ENCODE data around the gene MEIS1.

The MEIS1 gene

GRCh38 chr2:66581339-66582103 is 146.6 kb downstream of the MEIS1 start:
- H3K27me3 ChIP-seq (replicated peaks), result peaks cover 65% of the 10 kb centered on the region
- no peak for TF ChIP-seq CTCF (IDR thresholded peaks at IDR 0.05; ENCODE audit: low read depth, low read length, missing control alignments)
- H3K36me3 ChIP-seq (replicated peaks), result no peaks in the 10 kb centered on the region
- no peak for DNase-seq
- H3K27ac ChIP-seq, result no peak overlapping the region
- H3K4me3 ChIP-seq (ENCODE audit: low read depth, low read length), result no peak overlapping the region
- in situ Hi-C loops (cut with HindIII; ENCODE audit: low pct_ligation_motif_present, low sequenced_read_pairs), result no loop called here

GRCh38 chr2:66582104-66582986 is 147.4 kb downstream of the MEIS1 start:
- H3K27me3 ChIP-seq (replicated peaks), result peaks cover 57% of the 10 kb centered on the region
- in situ Hi-C loops (cut with HindIII; ENCODE audit: low pct_ligation_motif_present, low sequenced_read_pairs), result no loop called here
- no peak for DNase-seq
- H3K27ac ChIP-seq, result no peak overlapping the region
- H3K36me3 ChIP-seq (replicated peaks), result no peaks in the 10 kb centered on the region
- H3K4me3 ChIP-seq (ENCODE audit: low read depth, low read length), result no peak overlapping the region
- no peak for TF ChIP-seq CTCF (IDR thresholded peaks at IDR 0.05; ENCODE audit: low read depth, low read length, missing control alignments)

DNA sequence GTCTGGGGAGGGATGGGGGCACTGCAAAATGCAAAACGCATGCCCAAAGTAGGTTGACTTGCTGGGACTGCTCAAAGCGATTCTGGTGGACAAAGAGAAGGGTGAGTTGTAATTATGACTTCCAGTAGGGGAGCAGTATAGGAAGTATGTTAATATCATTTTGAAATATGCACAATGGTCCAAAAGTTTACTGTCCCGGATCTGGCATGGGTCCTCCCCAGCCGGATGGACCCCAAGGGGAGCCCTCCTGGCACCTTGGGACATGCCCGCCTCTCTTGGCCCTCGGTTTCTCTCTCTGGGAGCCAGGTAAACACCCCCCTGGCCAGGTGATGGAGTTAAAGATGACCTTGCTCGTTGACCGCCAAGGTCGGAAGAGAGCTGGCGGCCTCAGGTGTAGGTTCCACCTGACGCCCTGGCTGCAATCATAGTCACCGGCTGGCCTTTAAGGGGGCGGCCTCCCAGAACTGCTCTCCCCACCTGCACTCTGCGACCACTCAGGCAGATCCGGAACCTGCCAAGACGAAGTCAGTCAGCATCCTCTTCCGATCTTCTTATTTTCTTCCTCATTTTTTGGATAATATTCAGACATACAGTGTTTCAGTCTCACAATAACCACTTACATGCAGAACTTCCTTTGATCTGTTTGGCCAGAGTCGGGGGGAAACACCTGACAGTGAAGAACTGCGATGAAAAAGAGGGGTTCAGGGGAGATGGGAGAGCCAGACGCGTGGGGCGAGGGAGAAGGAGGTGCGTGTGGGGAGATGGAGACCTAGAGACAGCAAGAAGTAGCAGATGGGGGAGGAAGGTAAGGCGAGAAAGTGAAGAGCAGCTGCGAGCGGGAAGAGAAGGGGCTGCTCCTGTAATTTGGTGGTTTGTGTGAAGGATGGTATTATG is 148.3 kb downstream of the MEIS1 start:
- no peak for DNase-seq
- no peak for TF ChIP-seq CTCF (IDR thresholded peaks at IDR 0.05; ENCODE audit: low read depth, low read length, missing control alignments)
- no peak overlapping the region for H3K4me3 ChIP-seq (ENCODE audit: low read depth, low read length)
- H3K27me3 ChIP-seq (replicated peaks), result peaks cover 48% of the 10 kb centered on the region
- H3K36me3 ChIP-seq (replicated peaks), result no peaks in the 10 kb centered on the region
- in situ Hi-C loops (cut with HindIII; ENCODE audit: low pct_ligation_motif_present, low sequenced_read_pairs), result no loop called here
- no peak overlapping the region for H3K27ac ChIP-seq

- H3K27me3 ChIP-seq (replicated peaks), result peaks cover 42% of the 10 kb centered on the region
- H3K36me3 ChIP-seq (replicated peaks), result no peaks in the 10 kb centered on the region
- no peak for TF ChIP-seq CTCF (IDR thresholded peaks at IDR 0.05; ENCODE audit: low read depth, low read length, missing control alignments)
- in situ Hi-C loops (cut with HindIII; ENCODE audit: low pct_ligation_motif_present, low sequenced_read_pairs), result no loop called here
- H3K27ac ChIP-seq, result no peak overlapping the region
- DNase-seq, result no peak
- no peak overlapping the region for H3K4me3 ChIP-seq (ENCODE audit: low read depth, low read length)
Observed at GRCh38 chr2:66583881-66584280, 149.0 kb downstream of the MEIS1 start.

DNA sequence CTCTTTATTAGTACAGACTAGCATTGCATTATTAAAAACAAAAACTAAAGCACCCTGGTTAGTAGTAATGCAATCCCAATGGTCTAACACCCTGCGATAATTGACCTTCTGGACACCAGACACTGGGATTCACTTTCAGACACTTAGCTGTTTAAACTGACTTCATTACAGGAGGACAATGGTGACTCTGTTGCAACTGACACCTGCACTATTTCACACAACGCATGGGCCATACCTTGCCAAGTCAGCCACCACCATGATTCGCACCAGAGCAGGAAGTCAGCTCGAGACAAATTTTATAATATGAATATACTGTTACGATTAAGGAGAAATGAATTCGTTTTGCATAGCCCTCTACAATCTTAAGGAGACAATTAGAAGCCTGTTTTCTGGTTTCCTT is 150.7 kb downstream of the MEIS1 start:
- H3K36me3 ChIP-seq (replicated peaks), result no peaks in the 10 kb centered on the region
- no peak overlapping the region for H3K4me3 ChIP-seq (ENCODE audit: low read depth, low read length)
- in situ Hi-C loops (cut with HindIII; ENCODE audit: low pct_ligation_motif_present, low sequenced_read_pairs), result no loop called here
- no peak for TF ChIP-seq CTCF (IDR thresholded peaks at IDR 0.05; ENCODE audit: low read depth, low read length, missing control alignments)
- H3K27ac ChIP-seq, result no peak overlapping the region
- H3K27me3 ChIP-seq (replicated peaks), result peaks cover 37% of the 10 kb centered on the region
- DNase-seq, result no peak

All from brain microvascular endothelial cell (primary cell).